GM23338 (cell line): ENCODE results near the gene SCN2B. TPM values are rescaled to one million over a fixed set of nuclear protein-coding genes. Genes with fewer than 3 reads are reported as not detected.

Source experiments
- ATAC-seq: fragments of 200-7000 bp; cut with Tn5 transposase; 3 replicates; pipeline ENCODE4 v1.9.1; 2020
- DNase-seq: peaks from one replicate; pipeline ENCODE4 v3.0.0-alpha.2; 2015; ENCODE audit warnings: low spot score
- H2AFZ ChIP-seq: fragments of 200-600 bp; sonication (generic); 2 replicates; pipeline ENCODE4 v1.8.0; 2016; ENCODE audit warnings: antibody characterized with exemption, mild to moderate bottlenecking, moderate library complexity
- H3F3A ChIP-seq: fragments of 200-600 bp; sonication (generic); replicated peaks from 2 replicates; pipeline ENCODE4 v1.8.0; 2017; ENCODE audit warnings: antibody characterized with exemption, mixed run types, low read depth
- H3K27ac ChIP-seq: fragments of 200-600 bp; sonication (generic); 2 replicates; pipeline ENCODE4 v1.6.1; 2016; ENCODE audit warnings: low read depth
- H3K27me3 ChIP-seq: fragments of 200-600 bp; sonication (generic); 2 replicates; pipeline ENCODE4 v1.8.0; 2016; ENCODE audit warnings: mild to moderate bottlenecking, mixed run types, moderate library complexity; ENCODE audit not compliant: insufficient read depth
- H3K36me3 ChIP-seq: fragments of 200-600 bp; sonication (generic); 2 replicates; pipeline ENCODE4 v1.8.0; 2016; ENCODE audit warnings: mild to moderate bottlenecking; ENCODE audit not compliant: insufficient read depth
- H3K4me1 ChIP-seq: fragments of 200-600 bp; sonication (generic); 2 replicates; pipeline ENCODE4 v1.8.0; 2016; ENCODE audit warnings: mild to moderate bottlenecking, moderate library complexity; ENCODE audit not compliant: insufficient read depth
- H3K4me2 ChIP-seq: fragments of 200-600 bp; sonication (generic); 2 replicates; pipeline ENCODE4 v1.7.1; 2017; ENCODE audit warnings: mixed run types
- H3K4me3 ChIP-seq: fragments of 200-600 bp; sonication (generic); 2 replicates; pipeline ENCODE4 v1.6.1; 2016; ENCODE audit warnings: mixed run types
- H3K79me2 ChIP-seq: fragments of 200-600 bp; sonication (generic); replicated peaks from 2 replicates; pipeline ENCODE4 v1.8.0; 2017; ENCODE audit warnings: mild to moderate bottlenecking; ENCODE audit not compliant: insufficient read depth
- H3K9me2 ChIP-seq: fragments of 200-600 bp; sonication (generic); 2 replicates; pipeline ENCODE4 v1.8.0; 2017; ENCODE audit not compliant: insufficient read depth
- H4K20me1 ChIP-seq: fragments of 200-600 bp; sonication (generic); replicated peaks from 2 replicates; pipeline ENCODE4 v1.8.0; 2017; ENCODE audit warnings: mild to moderate bottlenecking; ENCODE audit not compliant: insufficient read depth
- H3K27ac Mint-ChIP-seq: 2 replicates; pipeline ENCODE4 v1.8.0; 2020; ENCODE audit warnings: inconsistent platforms, mild to moderate bottlenecking, moderate library complexity, mixed read lengths
- H3K27me3 Mint-ChIP-seq: 3 replicates; pipeline ENCODE4 v1.8.0; 2022; ENCODE audit warnings: low read depth, mild to moderate bottlenecking, moderate library complexity, mixed read lengths, inconsistent platforms; ENCODE audit not compliant: insufficient read depth, poor library complexity
- H3K36me3 Mint-ChIP-seq: 3 replicates; pipeline ENCODE4 v1.8.0; 2021; ENCODE audit warnings: low read depth, mild to moderate bottlenecking, inconsistent platforms, moderate library complexity, mixed read lengths
- H3K4me1 Mint-ChIP-seq: 3 replicates; pipeline ENCODE4 v1.8.0; 2020; ENCODE audit warnings: mild to moderate bottlenecking, inconsistent platforms, mixed read lengths
- H3K4me3 Mint-ChIP-seq: 3 replicates; pipeline ENCODE4 v1.8.0; 2021; ENCODE audit warnings: moderate library complexity, mild to moderate bottlenecking, inconsistent platforms, mixed read lengths
- H3K9me3 Mint-ChIP-seq: 3 replicates; pipeline ENCODE4 v1.8.0; 2020; ENCODE audit warnings: moderate library complexity, mild to moderate bottlenecking, inconsistent platforms, mixed read lengths
- ETS1 ChIP-seq: IDR thresholded peaks from 2 replicates; pipeline ENCODE4 v1.6.1; 2016; ENCODE audit warnings: antibody characterized with exemption
- EZH2 ChIP-seq: fragments of 200-600 bp; sonication (generic); IDR thresholded peaks from one replicate; pipeline ENCODE4 v1.8.0; 2017; ENCODE audit warnings: antibody characterized with exemption, mild to moderate bottlenecking, low read depth; ENCODE audit not compliant: unreplicated experiment
- EZH2phosphoT487 ChIP-seq: fragments of 200-600 bp; sonication (generic); IDR thresholded peaks from one replicate; pipeline ENCODE4 v1.8.1; 2018; ENCODE audit warnings: antibody characterized with exemption; ENCODE audit not compliant: unreplicated experiment
- JUNB ChIP-seq: IDR thresholded peaks from one replicate; pipeline ENCODE4 v1.6.1; 2016; ENCODE audit warnings: antibody characterized with exemption; ENCODE audit not compliant: unreplicated experiment
- NANOG ChIP-seq: IDR thresholded peaks from 2 replicates; pipeline ENCODE4 v1.6.1; 2016; ENCODE audit warnings: antibody characterized with exemption, borderline replicate concordance
- POLR2AphosphoS5 ChIP-seq: IDR thresholded peaks from 2 replicates; pipeline ENCODE4 v1.6.1; 2016; ENCODE audit warnings: antibody characterized with exemption, low read depth
- REST ChIP-seq: IDR thresholded peaks from one replicate; pipeline ENCODE4 v1.6.1; 2018; ENCODE audit warnings: antibody characterized with exemption; ENCODE audit not compliant: unreplicated experiment
- STAT1 ChIP-seq: IDR thresholded peaks from one replicate; pipeline ENCODE4 v1.6.1; 2016; ENCODE audit warnings: antibody characterized with exemption; ENCODE audit not compliant: unreplicated experiment
- ZNF114 ChIP-seq: fragments of 250-450 bp; sonication (Bioruptor Pico); IDR thresholded peaks from 2 replicates; pipeline ENCODE4 v1.5.0; 2020; ENCODE audit warnings: mild to moderate bottlenecking, moderate library complexity
- ZNF331 ChIP-seq: fragments of 250-450 bp; sonication (Bioruptor Pico); IDR thresholded peaks from 2 replicates; pipeline ENCODE4 v1.5.0; 2020; ENCODE audit warnings: low read depth, mild to moderate bottlenecking, moderate library complexity
- polyA plus RNA-seq: library from polyadenylated mRNA; unstranded; fragments of >200 nt; fragmentation: Nextera tagmentation; extraction: Ambion mirVana; gene quantifications from 2 replicates; pipeline ENCODE4 v1.2.1, GENCODE V29; 2016
- total RNA-seq: library from RNA; depleted of rRNA; stranded (reverse); fragments of >200 nt; shearing (Covaris generic); gene quantifications from 2 replicates; pipeline ENCODE4 v1.2.3, GENCODE V29; 2014
- TF ChIP-seq, protein P1 (sequence below), 2 experiments: fragments of 200-600 bp in 1 of 2; sonication (generic) in 1 of 2; conservative IDR thresholded peaks; 2 replicates each; pipeline versions ENCODE4 v1.5.1 to v1.6.1; 2016 to 2017; ENCODE audit warnings: antibody characterized with exemption in 2 of 2, low read depth in 2 of 2, mild to moderate bottlenecking in 2 of 2, moderate library complexity in 1 of 2

The SCN2B gene
- total and polyA plus RNA-seq, 2 experiments from 2014 or later, result 0.03 TPM; not detected in 1

GRCh38 chr11:118152552-118153471, 23.6 kb downstream of the SCN2B start, which contains the start of gene SCN4B:
TSS of gene SCN4B (minus strand) at chr11:118152823. CDS start at chr11:118152673, 150 bp downstream.
- peaks cover 74% of the 10 kb centered on the region for H3K27me3 Mint-ChIP-seq
- H3K4me3 Mint-ChIP-seq, result peak within 1 kb of the TSS; percentile 78
- H3K36me3 Mint-ChIP-seq, result no peaks in the 10 kb centered on the region
- H3F3A ChIP-seq, result 0 out of 2 replicates have a peak, but pooled peaks cover 3% of the 10 kb centered on the region
- H3K9me3 Mint-ChIP-seq, result no peaks in the 10 kb centered on the region
- peaks cover 69% of the 10 kb centered on the region for H3K4me1 Mint-ChIP-seq
- no peaks in the 10 kb centered on the region for H4K20me1 ChIP-seq
- H2AFZ ChIP-seq, result peak within 1 kb of the TSS; percentile 99
- no peak within 1 kb of the TSS for H3K27ac Mint-ChIP-seq
- peak; percentile 64 for ATAC-seq
- peak within 1 kb of the TSS; percentile 98 for H3K4me2 ChIP-seq
- no peaks in the 10 kb centered on the region for H3K79me2 ChIP-seq
- TF ChIP-seq JUNB, result no peak
- peak; percentile 58 for TF ChIP-seq EZH2
- TF ChIP-seq POLR2AphosphoS5, result 0 out of 2 replicates have a peak, but pooled peaks have one; percentile 26
- H3K27ac ChIP-seq, result no peak within 1 kb of the TSS
- H3K4me3 ChIP-seq, result peak within 1 kb of the TSS; percentile 94
- no peaks in the 10 kb centered on the region for H3K36me3 ChIP-seq
- DNase-seq, result peak; percentile 92
- no peaks in the 10 kb centered on the region for H3K9me2 ChIP-seq
- H3K4me1 ChIP-seq, result peaks cover 59% of the 10 kb centered on the region
- peaks cover 97% of the 10 kb centered on the region for H3K27me3 ChIP-seq

- H2AFZ ChIP-seq, result peak overlapping the region; percentile 97
- H3K27ac ChIP-seq, result no peak overlapping the region
- H3K27me3 ChIP-seq, result peaks cover 97% of the 10 kb centered on the region
- Mint-ChIP-seq H3K27me3 (peaks cover 70% of the 10 kb centered on the region), H3K27ac (no peak overlapping the region), H3K4me3 (peak overlapping the region; percentile 78), H3K9me3 (no peaks in the 10 kb centered on the region), H3K36me3 (no peaks in the 10 kb centered on the region), H3K4me1 (peaks cover 68% of the 10 kb centered on the region)
- ATAC-seq (peak; percentile 10), DNase-seq (peak; percentile 56)
- no peaks in the 10 kb centered on the region for H3K9me2 ChIP-seq
- peaks cover 59% of the 10 kb centered on the region for H3K4me1 ChIP-seq
- H3K36me3 ChIP-seq, result no peaks in the 10 kb centered on the region
- H3K4me3 ChIP-seq, result peak overlapping the region; percentile 94
- no peaks in the 10 kb centered on the region for H3K79me2 ChIP-seq
- no peaks in the 10 kb centered on the region for H4K20me1 ChIP-seq
- 0 out of 2 replicates have a peak, but pooled peaks cover 3% of the 10 kb centered on the region for H3F3A ChIP-seq
- peak overlapping the region; percentile 98 for H3K4me2 ChIP-seq
- TF ChIP-seq ZNF331 (no peak), STAT1 (no peak), JUNB (no peak), EZH2 (no peak), EZH2phosphoT487 (no peak), NANOG (no peak), REST (no peak), POLR2AphosphoS5 (no peak), ZNF114 (no peak), ETS1 (no peak)
- TF ChIP-seq, protein P1, sequence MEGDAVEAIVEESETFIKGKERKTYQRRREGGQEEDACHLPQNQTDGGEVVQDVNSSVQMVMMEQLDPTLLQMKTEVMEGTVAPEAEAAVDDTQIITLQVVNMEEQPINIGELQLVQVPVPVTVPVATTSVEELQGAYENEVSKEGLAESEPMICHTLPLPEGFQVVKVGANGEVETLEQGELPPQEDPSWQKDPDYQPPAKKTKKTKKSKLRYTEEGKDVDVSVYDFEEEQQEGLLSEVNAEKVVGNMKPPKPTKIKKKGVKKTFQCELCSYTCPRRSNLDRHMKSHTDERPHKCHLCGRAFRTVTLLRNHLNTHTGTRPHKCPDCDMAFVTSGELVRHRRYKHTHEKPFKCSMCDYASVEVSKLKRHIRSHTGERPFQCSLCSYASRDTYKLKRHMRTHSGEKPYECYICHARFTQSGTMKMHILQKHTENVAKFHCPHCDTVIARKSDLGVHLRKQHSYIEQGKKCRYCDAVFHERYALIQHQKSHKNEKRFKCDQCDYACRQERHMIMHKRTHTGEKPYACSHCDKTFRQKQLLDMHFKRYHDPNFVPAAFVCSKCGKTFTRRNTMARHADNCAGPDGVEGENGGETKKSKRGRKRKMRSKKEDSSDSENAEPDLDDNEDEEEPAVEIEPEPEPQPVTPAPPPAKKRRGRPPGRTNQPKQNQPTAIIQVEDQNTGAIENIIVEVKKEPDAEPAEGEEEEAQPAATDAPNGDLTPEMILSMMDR (conservative IDR thresholded peaks at IDR 0.05; ENCODE audit: low read depth in 2 of 2), result no peak
These were observed 24.4 kb downstream of the SCN2B start for GRCh38 chr11:118152020-118152551.
